ENCODE data around the gene PLCG1.
"Not testable (repeated sequence)": the region's sequence is repeated elsewhere in the genome, so short reads cannot be mapped to it uniquely, and the experiment has no call there.

Gene PLCG1

GRCh38 chr20:41136680-41137613 lies at the start of gene PLCG1:
Gene PLCG1 (plus strand): TSS chr20:41137543. CDS start chr20:41137642, 99 bp downstream.
- DNase-seq (ENCODE audit: low read depth), result peak; percentile 88

GRCh38 chr20:41087777-41088176 lies 49.6 kb upstream of the PLCG1 start:
- no peak for DNase-seq (ENCODE audit: low read depth)

- no peak for DNase-seq (ENCODE audit: low read depth)
Measured at GRCh38 chr20:41089555-41089954, 47.8 kb upstream of the PLCG1 start.

- DNase-seq (ENCODE audit: low read depth), result no peak
Measured at GRCh38 chr20:41091927-41092326, 45.4 kb upstream of the PLCG1 start.

- no peak for DNase-seq (ENCODE audit: low read depth)
Measured at GRCh38 chr20:41094353-41095055, 42.8 kb upstream of the PLCG1 start.

- peak; percentile 78 for DNase-seq (ENCODE audit: low read depth)
Measured at GRCh38 chr20:41095110-41095969, 42.0 kb upstream of the PLCG1 start.

GRCh38 chr20:41098703-41099250 lies 38.6 kb upstream of the PLCG1 start:
- no peak for DNase-seq (ENCODE audit: low read depth)

- DNase-seq (ENCODE audit: low read depth), result peak; percentile 53
Measured at GRCh38 chr20:41100001-41100480, 37.3 kb upstream of the PLCG1 start.

- no peak for DNase-seq (ENCODE audit: low read depth)
Measured at GRCh38 chr20:41101660-41102059, 35.7 kb upstream of the PLCG1 start.

GRCh38 chr20:41108531-41108930 lies 28.8 kb upstream of the PLCG1 start:
- no peak for DNase-seq (ENCODE audit: low read depth)

- no peak for DNase-seq (ENCODE audit: low read depth)
Measured at GRCh38 chr20:41110012-41110411, 27.3 kb upstream of the PLCG1 start.

GRCh38 chr20:41110930-41111577 lies 26.3 kb upstream of the PLCG1 start:
- no peak for DNase-seq (ENCODE audit: low read depth)

- no peak for DNase-seq (ENCODE audit: low read depth)
Measured at GRCh38 chr20:41111578-41111951, 25.8 kb upstream of the PLCG1 start.

GRCh38 chr20:41116282-41116956 lies 20.9 kb upstream of the PLCG1 start:
- no peak for DNase-seq (ENCODE audit: low read depth)

- DNase-seq (ENCODE audit: low read depth), result not testable (repeated sequence)
Measured at GRCh38 chr20:41118159-41118558, 19.2 kb upstream of the PLCG1 start.

- DNase-seq (ENCODE audit: low read depth), result peak; percentile 27
Measured at GRCh38 chr20:41118632-41119031, 18.7 kb upstream of the PLCG1 start.

GRCh38 chr20:41119614-41120561 lies 17.5 kb upstream of the PLCG1 start:
- no peak for DNase-seq (ENCODE audit: low read depth)

- DNase-seq (ENCODE audit: low read depth), result no peak
Measured at GRCh38 chr20:41121399-41121798, 15.9 kb upstream of the PLCG1 start.

GRCh38 chr20:41123631-41124030 lies 13.7 kb upstream of the PLCG1 start:
- DNase-seq (ENCODE audit: low read depth), result no peak
